Esophagus (tissue), 2 donors: ENCODE data around the gene SLC9A3. TPM values are rescaled to one million over a fixed set of nuclear protein-coding genes. Genes with fewer than 3 reads are reported as not detected.
A peak's percentile ranks its signal among the peaks of the same experiment; 100 is the strongest.

Experiments used
- H3K27ac ChIP-seq, 2 donors: one replicate each; pipeline ENCODE4 v1.5.1; 2013; ENCODE audit warnings: low read depth in 2 of 2, mild to moderate bottlenecking in 2 of 2, inconsistent platforms in 1 of 2, low read length in 1 of 2, moderate library complexity in 1 of 2
- H3K27me3 ChIP-seq, 2 donors: one replicate each; pipeline ENCODE4 v1.6.1; 2013; ENCODE audit warnings: low read length in 2 of 2, control low read depth in 1 of 2, mild to moderate bottlenecking in 1 of 2; ENCODE audit not compliant: insufficient read depth in 2 of 2, control insufficient read depth in 1 of 2
- H3K36me3 ChIP-seq, 2 donors: one replicate each; pipeline ENCODE4 v1.6.1; 2013; ENCODE audit warnings: low read length in 1 of 2; ENCODE audit not compliant: control insufficient read depth in 2 of 2, insufficient read depth in 2 of 2
- H3K4me1 ChIP-seq, 2 donors: one replicate each; pipeline ENCODE4 v1.6.1; 2013; ENCODE audit warnings: low read length in 1 of 2; ENCODE audit not compliant: control insufficient read depth in 2 of 2, insufficient read depth in 2 of 2
- H3K4me3 ChIP-seq, 2 donors: one replicate each; pipeline ENCODE4 v1.5.1; 2013; ENCODE audit warnings: low read length in 2 of 2, mild to moderate bottlenecking in 2 of 2, low read depth in 1 of 2, moderate library complexity in 1 of 2
- H3K9me3 ChIP-seq, 2 donors: one replicate each; pipeline ENCODE4 v1.6.1; 2013; ENCODE audit warnings: mild to moderate bottlenecking in 2 of 2, low read depth in 1 of 2, low read length in 1 of 2, moderate library complexity in 1 of 2; ENCODE audit not compliant: control insufficient read depth in 2 of 2, insufficient read depth in 1 of 2
- WGBS, 2 donors: extraction: QIAGEN DNeasy Blood & Tissue Kit; methylation state at CpG; one replicate each; pipeline ENCODE4 v1.1.7; 2013; 5-methylcytosine and 5-hydroxymethylcytosine counted together
- polyA plus RNA-seq, 2 donors: library from polyadenylated mRNA; stranded (reverse); fragments of 200-250 nt; gene quantifications; one replicate each; pipeline ENCODE4 v1.2.3, GENCODE V29; 2013
- donor health status: healthy with polysubstance abuse.
- donor health status: Bipolar disorder and iron deficiency.

The SLC9A3 gene
- polyA plus RNA-seq, 2 donors, result 1.9 to 4.4 TPM

DNA sequence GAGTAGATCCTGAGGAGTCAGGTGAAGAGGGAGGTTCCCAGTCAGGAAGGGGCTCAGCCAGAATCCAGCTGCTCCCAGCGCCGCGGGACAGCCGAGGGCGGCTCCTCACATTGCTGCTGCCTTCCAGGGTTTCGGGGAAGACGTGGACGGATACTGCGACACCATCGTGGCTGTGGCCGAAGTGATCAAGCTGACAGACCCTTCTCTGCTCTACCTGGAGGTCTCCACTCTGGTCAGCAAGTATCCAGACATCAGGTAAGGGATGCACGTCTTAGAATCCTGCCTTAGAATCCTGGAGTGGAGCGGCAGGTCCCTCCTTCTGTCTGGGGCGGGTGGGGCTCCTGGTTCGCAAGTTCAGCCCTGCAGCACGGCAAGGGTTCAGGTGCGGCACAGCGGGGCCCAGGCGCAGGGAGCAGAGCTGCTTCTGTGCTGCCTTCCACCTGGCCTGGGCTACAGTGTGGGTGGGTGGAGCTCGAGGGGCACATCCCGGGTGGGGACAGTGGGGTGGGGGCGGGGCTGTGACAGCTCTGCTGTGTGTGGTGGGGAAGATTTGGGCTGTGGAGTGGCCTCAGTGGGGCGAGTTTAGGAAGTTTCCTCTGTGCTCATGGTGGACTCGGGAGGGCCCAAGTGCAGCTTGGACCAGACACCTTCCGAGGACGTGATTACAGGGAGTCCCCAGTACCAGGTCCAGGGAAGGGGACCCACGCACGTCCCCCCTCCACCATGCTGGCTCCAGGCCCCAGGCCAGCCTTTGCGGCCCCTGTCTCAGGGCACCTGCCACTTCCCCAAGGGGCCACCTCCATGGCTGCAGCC is 58.5 kb downstream of the SLC9A3 start:
- no peaks in the 10 kb centered on the region for H3K9me3 ChIP-seq
- no peak overlapping the region for H3K27ac ChIP-seq
- H3K4me3 ChIP-seq, result no peak overlapping the region
- H3K36me3 ChIP-seq, result peaks cover 10 to 45% of the 10 kb centered on the region in 2 donors
- H3K27me3 ChIP-seq, result no peaks in the 10 kb centered on the region
- peaks cover 0 to under 1% of the 10 kb centered on the region in 2 donors for H3K4me1 ChIP-seq
- 80 to 82% methylated on average over 29 of the region's 29 CpGs for WGBS, 2 donors

DNA sequence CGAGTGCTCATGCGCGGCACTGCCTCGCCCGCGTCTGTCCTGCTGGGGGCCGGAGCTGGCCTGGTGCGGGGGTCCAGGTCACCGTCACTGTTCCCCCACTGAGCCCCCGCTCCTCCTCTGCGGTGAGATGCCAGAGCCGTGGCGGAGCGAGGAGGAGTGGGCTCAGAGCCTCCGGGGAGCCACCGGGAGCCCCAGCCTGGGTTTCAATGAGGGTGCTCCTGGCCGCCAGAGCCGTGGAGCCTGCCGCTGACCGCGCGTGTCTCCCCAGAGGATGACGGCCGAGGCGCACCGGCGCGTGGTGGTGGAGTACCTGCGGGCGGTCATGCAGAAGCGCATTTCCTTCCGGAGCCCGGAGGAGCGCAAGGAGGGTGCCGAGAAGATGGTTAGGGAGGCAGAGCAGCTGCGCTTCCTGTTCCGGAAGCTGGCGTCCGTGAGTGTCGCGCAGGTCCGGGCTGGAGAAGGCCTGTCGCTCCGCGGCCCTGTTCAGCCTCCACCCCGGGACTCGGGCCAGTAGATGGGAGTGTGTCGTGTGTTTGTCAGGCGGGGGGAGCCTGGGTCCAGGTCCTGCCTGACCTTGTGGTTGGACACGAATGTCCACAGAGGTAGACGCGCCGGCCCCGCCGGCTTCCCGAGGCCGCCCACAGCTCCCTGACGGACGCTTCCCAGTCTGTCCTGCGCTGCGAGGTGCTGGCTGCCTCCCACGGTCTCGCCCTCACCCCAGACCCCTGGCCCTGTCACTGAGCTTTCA is 59.2 kb downstream of the SLC9A3 start:
- H3K4me1 ChIP-seq, result peaks cover 0 to under 1% of the 10 kb centered on the region in 2 donors

DNA sequence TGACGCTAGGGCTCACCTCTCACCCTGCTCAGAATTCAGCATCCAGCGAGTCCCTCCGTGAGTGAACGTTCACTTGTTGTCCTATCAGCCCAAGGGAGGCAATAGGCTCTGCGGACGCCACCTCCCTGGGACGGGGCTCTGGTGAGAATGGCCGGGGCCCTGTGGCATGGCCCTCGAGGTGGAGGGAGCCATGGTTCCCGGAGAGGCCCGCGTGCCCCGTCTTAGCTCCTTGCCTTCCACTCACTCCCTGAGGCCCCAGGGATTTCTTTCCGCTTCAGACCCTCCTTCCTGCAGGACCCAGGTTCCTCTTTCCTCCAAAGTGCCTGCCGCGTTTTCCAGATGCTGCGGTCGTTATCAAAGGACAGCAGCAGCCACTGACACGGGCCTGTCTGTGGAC is 59.8 kb downstream of the SLC9A3 start:
- no peaks in the 10 kb centered on the region for H3K9me3 ChIP-seq
- H3K4me1 ChIP-seq, result peaks cover 0 to 6% of the 10 kb centered on the region in 2 donors
- H3K27me3 ChIP-seq, result no peaks in the 10 kb centered on the region
- no peak overlapping the region for H3K4me3 ChIP-seq
- 92 to 95% methylated on average over 19 of the region's 19 CpGs for WGBS, 2 donors
- no peak overlapping the region for H3K27ac ChIP-seq
- peaks cover 14 to 48% of the 10 kb centered on the region in 2 donors for H3K36me3 ChIP-seq

More for the DNA sequence above, 59.2 kb downstream of the SLC9A3 start:
- Histone ChIP-seq H3K9me3 (no peaks in the 10 kb centered on the region), H3K4me3 (no peak overlapping the region), H3K36me3 (peaks cover 12 to 46% of the 10 kb centered on the region in 2 donors), H3K27me3 (no peaks in the 10 kb centered on the region), H3K27ac (no peak overlapping the region)
- 92 to 93% methylated on average over 62 to 63 of the region's 63 CpGs for WGBS, 2 donors

DNA sequence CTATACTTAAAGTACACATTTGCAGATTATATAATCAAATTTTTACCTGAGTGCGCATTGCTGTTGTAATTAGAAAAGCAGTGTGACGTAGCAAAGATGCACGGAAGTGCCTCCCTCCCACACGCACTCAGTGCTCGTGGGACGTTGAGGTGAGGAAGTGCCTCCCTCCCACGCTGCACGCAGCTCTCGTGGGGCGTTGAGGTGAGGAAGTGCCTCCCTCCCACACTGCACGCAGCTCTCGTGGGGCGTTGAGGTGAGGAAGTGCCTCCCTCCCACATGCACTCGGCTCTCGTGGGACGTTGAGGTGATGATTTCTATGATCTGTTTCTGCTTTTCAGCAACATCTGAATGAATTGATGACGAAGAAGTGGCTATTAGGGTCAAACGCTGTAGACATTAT is 60.3 kb downstream of the SLC9A3 start:
- no peak overlapping the region for H3K4me3 ChIP-seq
- H3K9me3 ChIP-seq, result no peaks in the 10 kb centered on the region
- WGBS, 2 donors, result 79 to 81% methylated on average over 18 of the region's 18 CpGs
- no peak overlapping the region for H3K27ac ChIP-seq
- peaks cover 0 to 6% of the 10 kb centered on the region in 2 donors for H3K4me1 ChIP-seq
- H3K36me3 ChIP-seq, result peaks cover 14 to 47% of the 10 kb centered on the region in 2 donors
- no peaks in the 10 kb centered on the region for H3K27me3 ChIP-seq

DNA sequence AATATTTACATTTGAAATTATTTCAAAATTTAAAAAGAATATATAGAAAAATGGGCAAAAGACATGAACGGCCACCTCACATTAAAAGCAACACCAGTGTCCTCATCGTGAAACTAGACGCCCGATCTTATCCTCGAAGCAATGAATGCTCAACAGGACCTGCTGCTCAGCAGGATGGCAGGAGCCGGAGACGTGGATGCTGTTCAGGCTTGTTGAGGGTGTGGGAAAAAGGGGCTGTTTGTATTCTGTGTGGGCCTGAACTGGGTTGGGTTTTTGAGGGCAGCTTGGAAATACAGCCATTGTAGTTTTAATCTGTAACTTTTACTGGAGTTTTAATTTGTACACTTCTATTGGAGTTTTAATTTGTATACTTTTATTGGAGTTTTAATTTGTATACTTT is 60.9 kb downstream of the SLC9A3 start:
- H3K4me1 ChIP-seq, result peaks cover 3 to 10% of the 10 kb centered on the region in 2 donors
- no peak overlapping the region for H3K4me3 ChIP-seq
- WGBS, 2 donors, result 71 to 73% methylated on average over 7 of the region's 7 CpGs
- H3K27me3 ChIP-seq, result no peaks in the 10 kb centered on the region
- H3K27ac ChIP-seq, result no peak overlapping the region
- H3K36me3 ChIP-seq, result peaks cover 16 to 52% of the 10 kb centered on the region in 2 donors
- H3K9me3 ChIP-seq, result no peaks in the 10 kb centered on the region

DNA sequence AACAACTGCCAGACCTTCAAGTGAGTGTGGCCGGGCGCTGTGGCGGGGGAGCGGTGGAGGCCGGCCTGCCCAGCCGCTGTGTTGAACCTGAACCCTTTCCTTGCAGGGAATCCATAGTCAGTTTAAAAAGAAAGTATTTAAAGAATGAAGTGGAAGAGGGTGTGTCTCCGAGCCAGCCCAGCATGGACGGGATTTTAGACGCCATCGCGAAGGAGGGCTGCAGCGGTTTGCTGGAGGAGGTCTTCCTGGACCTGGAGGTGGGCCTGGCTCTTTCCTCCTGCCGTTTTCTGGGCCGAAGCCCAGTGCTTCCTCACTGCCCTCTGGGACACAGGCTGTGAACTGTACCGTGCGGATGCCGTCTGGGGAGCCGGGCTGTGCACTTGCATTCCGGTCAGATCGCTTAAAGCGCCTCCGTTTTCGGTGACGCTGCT is 62.2 kb downstream of the SLC9A3 start:
- Histone ChIP-seq H3K27ac (no peak overlapping the region), H3K9me3 (no peaks in the 10 kb centered on the region), H3K36me3 (peaks cover 21 to 59% of the 10 kb centered on the region in 2 donors), H3K4me3 (no peak overlapping the region), H3K4me1 (peaks cover 3 to 15% of the 10 kb centered on the region in 2 donors), H3K27me3 (no peaks in the 10 kb centered on the region)
- 95 to 96% methylated on average over 24 of the region's 24 CpGs for WGBS, 2 donors

DNA sequence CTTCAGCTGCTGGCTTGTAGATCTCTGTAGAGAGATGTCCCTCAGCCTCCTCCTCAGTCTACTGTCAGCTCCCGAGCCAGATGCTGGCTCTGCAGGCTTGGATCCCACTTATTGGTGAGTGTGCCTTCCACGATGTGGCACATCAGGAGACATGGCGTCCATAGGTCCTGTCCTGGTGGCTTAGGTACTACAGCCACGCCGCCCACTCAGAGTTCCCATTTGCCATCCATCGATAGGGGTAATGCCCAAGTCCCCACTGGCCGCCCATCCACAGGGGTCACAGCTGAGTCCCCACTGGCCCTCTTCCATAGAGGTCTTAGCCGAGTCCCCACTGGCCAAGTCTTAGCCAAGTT is 64.0 kb downstream of the SLC9A3 start:
- Histone ChIP-seq H3K27me3 (no peaks in the 10 kb centered on the region), H3K4me3 (no peak overlapping the region), H3K27ac (no peak overlapping the region), H3K9me3 (no peaks in the 10 kb centered on the region), H3K4me1 (peaks cover 3 to 18% of the 10 kb centered on the region in 2 donors), H3K36me3 (peaks cover 21 to 51% of the 10 kb centered on the region in 2 donors)
- WGBS, 2 donors, result 95 to 98% methylated on average over 8 of the region's 8 CpGs

DNA sequence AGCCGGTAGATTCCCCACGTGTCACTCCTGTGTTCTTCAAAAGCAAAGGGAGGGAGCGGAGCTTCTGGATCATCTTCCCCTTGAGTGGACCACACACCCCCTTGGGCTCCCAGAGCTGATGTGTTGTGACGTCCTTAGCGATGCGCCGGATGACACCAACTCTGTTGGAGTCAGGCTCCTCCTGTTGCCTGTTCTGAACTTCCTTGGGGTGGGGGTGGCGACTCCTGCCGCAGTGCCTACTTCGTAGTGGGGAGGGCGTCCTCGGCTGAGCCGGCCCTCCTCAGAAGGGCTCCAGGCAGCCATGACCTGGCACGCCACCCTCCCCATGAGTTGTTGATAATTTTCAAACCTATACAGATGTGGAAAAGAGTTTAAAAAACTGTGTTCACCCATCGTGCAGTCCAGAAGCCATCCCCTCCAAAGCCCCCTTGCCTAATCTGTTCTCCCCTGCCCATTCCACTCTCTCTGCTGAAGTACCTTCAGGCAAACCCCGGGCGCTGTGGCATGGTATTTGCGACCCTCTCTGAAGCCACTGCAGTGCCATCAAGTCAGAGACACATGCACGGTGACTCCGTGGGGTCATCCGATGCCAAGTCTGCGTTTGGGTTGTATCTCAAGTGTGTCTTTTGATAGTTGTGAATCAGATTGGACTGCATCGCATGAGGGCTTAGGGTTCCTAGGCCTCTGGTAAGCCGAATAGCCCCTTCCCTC is 64.5 kb downstream of the SLC9A3 start:
- peaks cover 3 to 22% of the 10 kb centered on the region in 2 donors for H3K4me1 ChIP-seq
- H3K27me3 ChIP-seq, result no peaks in the 10 kb centered on the region
- peak overlapping the region in 1 of 2 donors; percentile 66 for H3K27ac ChIP-seq
- H3K36me3 ChIP-seq, result peaks cover 15 to 51% of the 10 kb centered on the region in 2 donors
- H3K4me3 ChIP-seq, result no peak overlapping the region
- no peaks in the 10 kb centered on the region for H3K9me3 ChIP-seq
- WGBS, 2 donors, result 90 to 93% methylated on average over 24 of the region's 24 CpGs

DNA sequence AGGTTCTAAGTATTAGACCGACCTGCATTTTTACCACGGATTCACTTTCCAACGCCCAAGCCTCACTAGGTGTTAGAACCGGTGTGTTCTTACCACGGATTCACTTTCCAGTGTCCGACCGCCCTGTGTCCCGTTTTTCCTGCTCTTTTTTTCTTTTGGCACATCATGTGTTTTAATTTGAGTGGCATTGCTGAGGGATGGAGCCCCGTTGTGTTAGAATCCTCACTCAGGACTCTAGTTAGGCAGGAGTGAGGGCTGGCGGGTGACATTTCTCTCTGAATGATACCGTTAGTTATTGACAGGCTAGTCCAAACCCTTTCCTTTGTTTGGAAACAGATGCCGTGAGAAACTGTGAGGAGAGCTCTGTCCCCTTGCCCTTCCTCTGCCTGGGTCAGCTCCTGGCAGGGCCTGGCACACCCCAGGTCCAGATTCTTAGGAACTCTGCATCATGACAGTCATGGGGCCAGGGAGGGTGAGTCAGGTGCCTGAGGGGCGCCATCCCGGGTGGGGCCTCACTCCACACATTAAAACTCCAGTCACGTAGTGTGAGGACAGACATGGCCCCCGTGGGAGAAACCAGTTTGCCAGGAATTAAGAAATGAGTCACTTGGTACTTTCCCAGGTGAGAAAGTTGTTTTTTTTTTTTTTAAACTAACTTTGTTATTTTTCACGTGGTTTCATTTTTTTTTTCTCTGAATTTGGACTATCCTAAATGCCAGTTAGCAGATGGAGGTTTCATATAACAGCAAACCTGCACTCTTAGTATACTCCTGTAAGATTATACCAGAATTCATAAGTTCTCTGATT is 65.5 kb downstream of the SLC9A3 start:
- Histone ChIP-seq H3K27ac (peak overlapping the region; percentile 72 to 74), H3K4me1 (peaks cover 3 to 28% of the 10 kb centered on the region in 2 donors), H3K4me3 (no peak overlapping the region), H3K36me3 (peaks cover 19 to 52% of the 10 kb centered on the region in 2 donors), H3K27me3 (no peaks in the 10 kb centered on the region), H3K9me3 (no peaks in the 10 kb centered on the region)
- WGBS, 2 donors, result 56 to 61% methylated on average over 17 of the region's 17 CpGs
